WERI-Rb-1 (cell line): ENCODE results near the gene GIMAP5.

Source experiments
- DNase-seq: peaks from one replicate; pipeline ENCODE4 v3.0.0-alpha.2; 2020
- H3K27ac ChIP-seq: fragments of 250-450 bp; sonication (Bioruptor Pico); 2 replicates; pipeline ENCODE4 v1.5.1; 2020; ENCODE audit warnings: mild to moderate bottlenecking, moderate library complexity
- H3K27me3 ChIP-seq: fragments of 250-450 bp; sonication (Bioruptor Pico); 2 replicates; pipeline ENCODE4 v1.5.1; 2021; ENCODE audit warnings: mild to moderate bottlenecking, low read depth, moderate library complexity; ENCODE audit not compliant: insufficient read depth, severe bottlenecking
- H3K36me3 ChIP-seq: fragments of 250-450 bp; sonication (Bioruptor Pico); 2 replicates; pipeline ENCODE4 v1.5.1; 2020; ENCODE audit warnings: mild to moderate bottlenecking, moderate library complexity
- H3K4me3 ChIP-seq: 2 replicates; pipeline ENCODE4 v1.5.1; 2011; ENCODE audit warnings: low read depth, mild to moderate bottlenecking, control low read depth, low read length
- H3K9me3 ChIP-seq: fragments of 250-450 bp; sonication (Bioruptor Pico); 2 replicates; pipeline ENCODE4 v1.5.1; 2021; ENCODE audit warnings: mild to moderate bottlenecking, moderate library complexity; ENCODE audit not compliant: severe bottlenecking
- TF ChIP-seq, protein P1 (sequence below): IDR thresholded peaks from 2 replicates; pipeline ENCODE4 v1.5.1; 2011; ENCODE audit warnings: low read depth, mild to moderate bottlenecking, control low read depth, inconsistent platforms, low read length

The GIMAP5 gene

GRCh38 chr7:150778738-150779301 lies 41.6 kb downstream of the GIMAP5 start:
- TF ChIP-seq, protein P1, sequence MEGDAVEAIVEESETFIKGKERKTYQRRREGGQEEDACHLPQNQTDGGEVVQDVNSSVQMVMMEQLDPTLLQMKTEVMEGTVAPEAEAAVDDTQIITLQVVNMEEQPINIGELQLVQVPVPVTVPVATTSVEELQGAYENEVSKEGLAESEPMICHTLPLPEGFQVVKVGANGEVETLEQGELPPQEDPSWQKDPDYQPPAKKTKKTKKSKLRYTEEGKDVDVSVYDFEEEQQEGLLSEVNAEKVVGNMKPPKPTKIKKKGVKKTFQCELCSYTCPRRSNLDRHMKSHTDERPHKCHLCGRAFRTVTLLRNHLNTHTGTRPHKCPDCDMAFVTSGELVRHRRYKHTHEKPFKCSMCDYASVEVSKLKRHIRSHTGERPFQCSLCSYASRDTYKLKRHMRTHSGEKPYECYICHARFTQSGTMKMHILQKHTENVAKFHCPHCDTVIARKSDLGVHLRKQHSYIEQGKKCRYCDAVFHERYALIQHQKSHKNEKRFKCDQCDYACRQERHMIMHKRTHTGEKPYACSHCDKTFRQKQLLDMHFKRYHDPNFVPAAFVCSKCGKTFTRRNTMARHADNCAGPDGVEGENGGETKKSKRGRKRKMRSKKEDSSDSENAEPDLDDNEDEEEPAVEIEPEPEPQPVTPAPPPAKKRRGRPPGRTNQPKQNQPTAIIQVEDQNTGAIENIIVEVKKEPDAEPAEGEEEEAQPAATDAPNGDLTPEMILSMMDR, result peak; percentile 75
- peak; percentile 87 for DNase-seq
- Histone ChIP-seq H3K4me3 (no peak overlapping the region), H3K27me3 (no peaks in the 10 kb centered on the region), H3K36me3 (no peaks in the 10 kb centered on the region), H3K27ac (no peak overlapping the region), H3K9me3 (no peaks in the 10 kb centered on the region)

GRCh38 chr7:150780292-150780691 lies 43.1 kb downstream of the GIMAP5 start:
- Histone ChIP-seq H3K9me3 (no peaks in the 10 kb centered on the region), H3K27ac (no peak overlapping the region), H3K27me3 (no peaks in the 10 kb centered on the region), H3K4me3 (no peak overlapping the region), H3K36me3 (no peaks in the 10 kb centered on the region)
- no peak for DNase-seq
- TF ChIP-seq, protein P1, result no peak

GRCh38 chr7:150781103-150781502 lies 43.9 kb downstream of the GIMAP5 start:
- Histone ChIP-seq H3K27ac (no peak overlapping the region), H3K9me3 (no peaks in the 10 kb centered on the region), H3K36me3 (no peaks in the 10 kb centered on the region), H3K4me3 (no peak overlapping the region), H3K27me3 (no peaks in the 10 kb centered on the region)
- TF ChIP-seq, protein P1, result no peak
- DNase-seq, result no peak

GRCh38 chr7:150781961-150782360 lies 44.7 kb downstream of the GIMAP5 start:
- TF ChIP-seq, protein P1, result no peak
- H3K36me3 ChIP-seq, result no peaks in the 10 kb centered on the region
- no peak overlapping the region for H3K4me3 ChIP-seq
- H3K9me3 ChIP-seq, result no peaks in the 10 kb centered on the region
- no peaks in the 10 kb centered on the region for H3K27me3 ChIP-seq
- no peak for DNase-seq
- H3K27ac ChIP-seq, result no peak overlapping the region

- no peaks in the 10 kb centered on the region for H3K27me3 ChIP-seq
- DNase-seq, result no peak
- no peak overlapping the region for H3K27ac ChIP-seq
- H3K9me3 ChIP-seq, result no peaks in the 10 kb centered on the region
- no peak overlapping the region for H3K4me3 ChIP-seq
- no peaks in the 10 kb centered on the region for H3K36me3 ChIP-seq
- TF ChIP-seq, protein P1, result no peak
These were observed 47.0 kb downstream of the GIMAP5 start for GRCh38 chr7:150784120-150784736.

DNA sequence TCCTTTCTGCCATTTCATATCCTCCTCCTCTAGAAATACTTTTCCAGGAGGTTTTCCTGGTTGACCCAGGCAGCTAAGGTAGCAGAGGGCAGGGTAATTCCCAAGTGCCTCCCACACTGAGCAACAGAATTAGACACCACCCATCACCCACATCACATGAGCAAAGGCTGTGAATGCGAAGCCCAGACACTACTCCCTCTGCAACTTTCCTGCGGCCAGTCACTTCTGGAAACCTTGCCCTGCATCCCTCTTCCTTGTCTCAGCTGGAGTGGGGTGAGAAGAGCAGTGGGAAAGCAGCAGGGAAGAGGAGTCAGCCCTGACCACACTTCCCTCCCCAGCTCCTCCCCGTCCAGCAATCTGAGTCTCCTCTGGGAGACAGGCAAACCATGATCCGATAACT lies 47.7 kb downstream of the GIMAP5 start:
- DNase-seq, result no peak
- H3K9me3 ChIP-seq, result no peaks in the 10 kb centered on the region
- TF ChIP-seq, protein P1, result no peak
- no peak overlapping the region for H3K4me3 ChIP-seq
- H3K27me3 ChIP-seq, result no peaks in the 10 kb centered on the region
- no peaks in the 10 kb centered on the region for H3K36me3 ChIP-seq
- H3K27ac ChIP-seq, result no peak overlapping the region
